ENCODE measurements around the gene MPG. TPM values are rescaled to one million over a fixed set of nuclear protein-coding genes. Genes with fewer than 3 reads are reported as not detected.

The MPG gene
- total and polyA plus RNA-seq, 2 of the 8 experiments (the other 6 are each of a cell fraction or from before 2014, with no cell fraction given): 37.6 to 83.7 TPM

GRCh38 chr16:85865-86264 lies 7.8 kb downstream of the MPG start (continued):
- TF ChIP-seq TAF1 (IDR thresholded peaks at IDR 0.05; ENCODE audit: low read depth, low read length) (no peak), E2F6 (IDR thresholded peaks at IDR 0.05) (no peak)

Measured in H1 (cell line).